ENCODE data around the gene PTP4A2. TPM values are rescaled to one million over a fixed set of nuclear protein-coding genes. Genes with fewer than 3 reads are reported as not detected.

PTP4A2 gene
- total and polyA plus RNA-seq, 10 of the 15 experiments (the other 5 are each of a cell fraction or from before 2014, with no cell fraction given): 180 to 909 (median 375) TPM

DNA sequence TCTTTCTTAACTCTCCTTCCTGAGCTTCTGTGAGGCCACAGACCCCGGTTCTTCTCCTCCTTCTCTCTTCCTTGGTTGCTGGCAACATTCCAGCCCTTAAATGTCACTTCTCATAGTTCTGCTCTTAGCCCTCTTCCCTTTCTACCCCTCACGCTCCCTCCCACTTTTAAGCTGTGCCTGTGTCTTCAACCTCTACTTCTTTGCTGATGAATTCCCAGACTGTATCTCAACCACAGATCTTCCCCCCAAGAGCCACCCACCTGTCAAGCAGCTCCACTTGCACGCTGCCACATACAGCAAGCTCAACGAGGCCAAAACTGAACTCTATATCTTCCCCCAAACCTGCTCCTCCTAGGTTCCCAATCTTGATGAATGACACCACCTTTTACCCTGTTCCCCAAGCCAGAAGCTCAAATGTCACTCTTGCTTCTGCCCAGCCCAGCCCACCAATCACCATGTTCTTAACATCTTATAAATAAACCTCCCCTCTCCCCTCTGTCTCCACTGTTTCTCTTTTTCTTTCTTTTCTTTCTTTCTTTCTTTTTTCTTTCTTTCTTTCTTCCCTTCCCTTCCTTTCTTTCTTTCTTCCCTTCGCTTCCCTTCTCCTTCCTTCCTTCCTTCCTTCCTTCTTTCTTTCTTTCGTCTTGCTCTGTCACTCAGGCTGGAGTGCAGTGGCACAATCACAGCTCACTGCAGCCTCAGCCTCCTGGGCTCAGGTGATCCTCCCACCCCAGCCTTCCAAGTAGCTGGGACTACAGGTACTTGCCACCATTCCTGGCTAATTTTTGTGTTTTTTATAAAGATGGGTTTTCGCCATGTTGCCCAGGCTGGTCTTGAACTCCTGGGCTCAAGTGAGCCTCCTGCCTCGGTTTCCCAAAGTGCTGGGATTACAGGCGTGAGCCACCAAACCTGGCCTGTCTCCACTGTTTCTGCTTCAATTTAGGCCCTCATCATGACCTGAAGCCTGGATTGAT lies 19.8 kb upstream of the PTP4A2 start:
- Histone ChIP-seq H3K79me2 (ENCODE audit: control insufficient read depth, insufficient read depth, low read length) (peaks cover 14% of the 10 kb centered on the region), H3K4me3 (no peak overlapping the region), H3K9me3 (replicated peaks; ENCODE audit: control insufficient read depth, insufficient read depth, low read length) (no peaks in the 10 kb centered on the region), H3K9ac (ENCODE audit: control insufficient read depth, insufficient read depth, low read length) (peak overlapping the region; percentile 40), H3K27me3 (replicated peaks in 1 of 2; ENCODE audit: control insufficient read depth in 2 of 2, insufficient read depth in 2 of 2, low read length in 1 of 2) (no peaks in the 10 kb centered on the region), H3K36me3 (ENCODE audit: control insufficient read depth in 2 of 2, insufficient read depth in 2 of 2, low read length in 1 of 2) (no peaks in the 10 kb centered on the region), H3K27ac (ENCODE audit: control insufficient read depth, insufficient read depth) (peak overlapping the region; percentile 98), H3K4me2 (ENCODE audit: control insufficient read depth, insufficient read depth) (peak overlapping the region; percentile 77), H2AFZ (ENCODE audit: control insufficient read depth, low read depth, low read length) (peak overlapping the region; percentile 75), H4K20me1 (ENCODE audit: control insufficient read depth, insufficient read depth) (no peaks in the 10 kb centered on the region), H3K4me1 (ENCODE audit: control insufficient read depth, insufficient read depth, low read length) (peaks cover 81% of the 10 kb centered on the region)
- in situ Hi-C loops (cut with MboI) (no loop called here), intact Hi-C loops (cut with micrococcal nuclease; ENCODE audit: unreplicated experiment) (no loop called here)
- CTCF ChIA-PET: interaction anchor here (0.7 to 16.3 kb wide), 9 partner anchors 18 to 188 kb away, joined by 3 to 565 read pairs (median 3); partner anchors contain the start of genes PTP4A2 and SPOCD1
- POLR2A ChIA-PET: interaction anchor here (0.5 to 10.0 kb wide), 11 partner anchors 14 to 270 kb away, joined by 3 to 153 read pairs (median 5); partner anchors contain the start of gene PTP4A2
- peak; percentile 84 for DNase-seq (ENCODE audit: low read depth, low spot score)
- ATAC-seq: peak; percentile 28
- no peak for FAIRE-seq
- WGBS (ENCODE audit: insufficient coverage, insufficient replicate concordance, low lambda C conversion rate, missing lambda C conversion rate): 44% methylated on average over 9 of the region's 9 CpGs
- SMC1A ChIA-PET (ENCODE audit: uncharacterized antibody, unreplicated experiment): interaction anchor here (0.6 to 10.5 kb wide), 20 partner anchors 10 to 97 kb away, joined by 3 to 315 read pairs (median 4); partner anchors contain the start of gene PTP4A2
- BruUV-seq (replicated peaks): no TSS peak
- RAD21 ChIA-PET (ENCODE audit: unreplicated experiment): interaction anchor here (0.6 to 6.8 kb wide), 13 partner anchors 14 to 170 kb away, joined by 3 to 163 read pairs (median 5); partner anchors contain the start of gene PTP4A2
- TF ChIP-seq NFIC (IDR thresholded peaks at IDR 0.05; ENCODE audit: low read depth, low read length): peak; percentile 81
- TF ChIP-seq ESRRA (IDR thresholded peaks at IDR 0.05; ENCODE audit: low read length): no peak
- TF ChIP-seq BRCA1 (IDR thresholded peaks at IDR 0.05; ENCODE audit: low read depth, low read length): no peak
- no peak for TF ChIP-seq STAT3 (IDR thresholded peaks at IDR 0.05; ENCODE audit: low read depth, low read length)
- TF ChIP-seq TARDBP (IDR thresholded peaks at IDR 0.05; ENCODE audit: borderline replicate concordance): no peak
- TF ChIP-seq, protein P1, sequence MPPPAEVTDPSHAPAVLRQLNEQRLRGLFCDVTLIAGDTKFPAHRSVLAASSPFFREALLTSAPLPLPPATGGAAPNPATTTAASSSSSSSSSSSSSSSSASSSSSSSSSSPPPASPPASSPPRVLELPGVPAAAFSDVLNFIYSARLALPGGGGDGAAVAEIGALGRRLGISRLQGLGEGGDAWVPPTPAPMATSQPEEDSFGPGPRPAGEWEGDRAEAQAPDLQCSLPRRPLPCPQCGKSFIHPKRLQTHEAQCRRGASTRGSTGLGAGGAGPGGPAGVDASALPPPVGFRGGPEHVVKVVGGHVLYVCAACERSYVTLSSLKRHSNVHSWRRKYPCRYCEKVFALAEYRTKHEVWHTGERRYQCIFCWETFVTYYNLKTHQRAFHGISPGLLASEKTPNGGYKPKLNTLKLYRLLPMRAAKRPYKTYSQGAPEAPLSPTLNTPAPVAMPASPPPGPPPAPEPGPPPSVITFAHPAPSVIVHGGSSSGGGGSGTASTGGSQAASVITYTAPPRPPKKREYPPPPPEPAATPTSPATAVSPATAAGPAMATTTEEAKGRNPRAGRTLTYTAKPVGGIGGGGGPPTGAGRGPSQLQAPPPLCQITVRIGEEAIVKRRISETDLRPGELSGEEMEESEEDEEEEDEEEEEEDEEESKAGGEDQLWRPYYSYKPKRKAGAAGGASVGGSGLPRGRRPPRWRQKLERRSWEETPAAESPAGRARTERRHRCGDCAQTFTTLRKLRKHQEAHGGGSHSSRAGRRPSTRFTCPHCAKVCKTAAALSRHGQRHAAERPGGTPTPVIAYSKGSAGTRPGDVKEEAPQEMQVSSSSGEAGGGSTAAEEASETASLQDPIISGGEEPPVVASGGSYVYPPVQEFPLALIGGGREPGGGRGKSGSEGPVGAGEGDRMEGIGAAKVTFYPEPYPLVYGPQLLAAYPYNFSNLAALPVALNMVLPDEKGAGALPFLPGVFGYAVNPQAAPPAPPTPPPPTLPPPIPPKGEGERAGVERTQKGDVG (CRISPR knock-in tag; IDR thresholded peaks at IDR 0.05): no peak
- TF ChIP-seq, protein P2, sequence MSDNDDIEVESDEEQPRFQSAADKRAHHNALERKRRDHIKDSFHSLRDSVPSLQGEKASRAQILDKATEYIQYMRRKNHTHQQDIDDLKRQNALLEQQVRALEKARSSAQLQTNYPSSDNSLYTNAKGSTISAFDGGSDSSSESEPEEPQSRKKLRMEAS (IDR thresholded peaks at IDR 0.05; ENCODE audit: low read depth, low read length): no peak
- TF ChIP-seq FOXM1 (IDR thresholded peaks at IDR 0.05; ENCODE audit: low read depth, low read length): peak; percentile 78
- no peak for TF ChIP-seq RBBP5 (conservative IDR thresholded peaks at IDR 0.05)
- TF ChIP-seq TCF7 (IDR thresholded peaks at IDR 0.05; ENCODE audit: borderline replicate concordance): no peak
- no peak for TF ChIP-seq ZSCAN29 (IDR thresholded peaks at IDR 0.05)
- TF ChIP-seq POLR2AphosphoS2 (IDR thresholded peaks at IDR 0.05; ENCODE audit: low read depth, low read length): no peak
- peak; percentile 94 for TF ChIP-seq RUNX3 (IDR thresholded peaks at IDR 0.05; ENCODE audit: low read length)
- TF ChIP-seq, protein P3, sequence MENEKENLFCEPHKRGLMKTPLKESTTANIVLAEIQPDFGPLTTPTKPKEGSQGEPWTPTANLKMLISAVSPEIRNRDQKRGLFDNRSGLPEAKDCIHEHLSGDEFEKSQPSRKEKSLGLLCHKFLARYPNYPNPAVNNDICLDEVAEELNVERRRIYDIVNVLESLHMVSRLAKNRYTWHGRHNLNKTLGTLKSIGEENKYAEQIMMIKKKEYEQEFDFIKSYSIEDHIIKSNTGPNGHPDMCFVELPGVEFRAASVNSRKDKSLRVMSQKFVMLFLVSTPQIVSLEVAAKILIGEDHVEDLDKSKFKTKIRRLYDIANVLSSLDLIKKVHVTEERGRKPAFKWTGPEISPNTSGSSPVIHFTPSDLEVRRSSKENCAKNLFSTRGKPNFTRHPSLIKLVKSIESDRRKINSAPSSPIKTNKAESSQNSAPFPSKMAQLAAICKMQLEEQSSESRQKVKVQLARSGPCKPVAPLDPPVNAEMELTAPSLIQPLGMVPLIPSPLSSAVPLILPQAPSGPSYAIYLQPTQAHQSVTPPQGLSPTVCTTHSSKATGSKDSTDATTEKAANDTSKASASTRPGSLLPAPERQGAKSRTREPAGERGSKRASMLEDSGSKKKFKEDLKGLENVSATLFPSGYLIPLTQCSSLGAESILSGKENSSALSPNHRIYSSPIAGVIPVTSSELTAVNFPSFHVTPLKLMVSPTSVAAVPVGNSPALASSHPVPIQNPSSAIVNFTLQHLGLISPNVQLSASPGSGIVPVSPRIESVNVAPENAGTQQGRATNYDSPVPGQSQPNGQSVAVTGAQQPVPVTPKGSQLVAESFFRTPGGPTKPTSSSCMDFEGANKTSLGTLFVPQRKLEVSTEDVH (IDR thresholded peaks at IDR 0.05; ENCODE audit: low read depth, partially characterized antibody): no peak
- no peak for TF ChIP-seq SPI1 (IDR thresholded peaks at IDR 0.05; ENCODE audit: borderline replicate concordance, insufficient read depth, low read depth, low read length)

Measured in GM12878 (cell line).